Measurements from ENCODE around the gene ACADVL.
"Not testable (repeated sequence)": the region's sequence is repeated elsewhere in the genome, so short reads cannot be mapped to it uniquely, and the experiment has no call there.

DNA sequence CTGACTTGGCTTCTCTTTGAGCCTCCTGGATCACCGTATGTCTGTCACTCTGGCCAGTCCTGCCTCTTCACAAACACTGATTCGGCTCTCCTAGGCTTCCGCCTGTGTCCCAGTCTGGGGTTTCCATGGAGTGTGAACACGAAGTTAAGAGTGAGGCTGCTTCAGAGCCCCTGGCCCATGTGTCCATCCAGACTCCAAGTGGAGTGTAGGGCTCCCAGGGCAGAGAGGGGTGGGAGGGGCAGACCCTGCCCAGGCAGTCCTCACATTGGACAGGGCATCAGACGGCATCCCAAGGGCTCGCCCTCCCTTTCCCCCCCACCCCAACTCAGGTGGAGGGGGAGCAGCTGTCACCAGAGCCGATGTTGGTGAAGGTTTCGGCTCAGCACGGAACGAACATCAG, 24.1 kb downstream of the ACADVL start:
- not testable (repeated sequence) for TF ChIP-seq CTCF (IDR thresholded peaks at IDR 0.05 in 8 of 11, conservative IDR thresholded peaks at IDR 0.05 in 3 of 11); POLR2A (IDR thresholded peaks at IDR 0.05)
